MM.1S (cell line): ENCODE data around the gene SPOP.

ENCODE experiments used
- DNase-seq: peaks from one replicate; pipeline ENCODE4 v3.0.0-alpha.2; 2015
- H2AFZ ChIP-seq: fragments of 300-600 bp; sonication (generic); 2 replicates; pipeline ENCODE4 v1.6.0; 2016; ENCODE audit warnings: antibody characterized with exemption, low read length
- H3F3A ChIP-seq: fragments of 300-600 bp; sonication (generic); 2 replicates; pipeline ENCODE4 v1.6.1; 2016; ENCODE audit warnings: mild to moderate bottlenecking, antibody characterized with exemption, low read length, moderate library complexity, mixed read lengths; ENCODE audit not compliant: insufficient read depth
- H3K27ac ChIP-seq: fragments of 300-600 bp; sonication (generic); 2 replicates; pipeline ENCODE4 v1.5.1; 2016; ENCODE audit warnings: mild to moderate bottlenecking, low read length
- H3K27me3 ChIP-seq: fragments of 300-600 bp; sonication (generic); replicated peaks from 2 replicates; pipeline ENCODE4 v1.6.0; 2016; ENCODE audit warnings: low read length; ENCODE audit not compliant: insufficient read depth
- H3K36me3 ChIP-seq: fragments of 300-600 bp; sonication (generic); replicated peaks from 2 replicates; pipeline ENCODE4 v1.6.1; 2016; ENCODE audit warnings: mild to moderate bottlenecking, low read length, mixed read lengths; ENCODE audit not compliant: insufficient read depth
- H3K4me1 ChIP-seq: fragments of 300-600 bp; sonication (generic); 2 replicates; pipeline ENCODE4 v1.6.1; 2016; ENCODE audit warnings: low read length, mixed read lengths
- H3K4me2 ChIP-seq: fragments of 300-600 bp; sonication (generic); 2 replicates; pipeline ENCODE4 v1.6.0; 2016; ENCODE audit warnings: low read depth, low read length
- H3K4me3 ChIP-seq: fragments of 300-600 bp; sonication (generic); 2 replicates; pipeline ENCODE4 v1.5.1; 2016; ENCODE audit warnings: low read length, mixed read lengths
- H3K79me2 ChIP-seq: fragments of 300-600 bp; sonication (generic); 2 replicates; pipeline ENCODE4 v1.6.1; 2016; ENCODE audit warnings: mixed run types, low read length, mixed read lengths
- H3K9ac ChIP-seq: fragments of 300-600 bp; sonication (generic); 2 replicates; pipeline ENCODE4 v1.6.1; 2016; ENCODE audit warnings: low read length, mixed read lengths
- H3K9me2 ChIP-seq: fragments of 300-600 bp; sonication (generic); replicated peaks from 2 replicates; pipeline ENCODE4 v1.6.1; 2016; ENCODE audit warnings: mild to moderate bottlenecking, low read length, mixed read lengths; ENCODE audit not compliant: insufficient read depth
- H3K9me3 ChIP-seq: fragments of 300-600 bp; sonication (generic); replicated peaks from 2 replicates; pipeline ENCODE4 v1.6.1; 2016; ENCODE audit warnings: mild to moderate bottlenecking, low read length, mixed read lengths; ENCODE audit not compliant: insufficient read depth
- H4K20me1 ChIP-seq: fragments of 300-600 bp; sonication (generic); 2 replicates; pipeline ENCODE4 v1.6.1; 2016; ENCODE audit warnings: mild to moderate bottlenecking, low read length, moderate library complexity, mixed read lengths; ENCODE audit not compliant: insufficient read depth
- EZH2 ChIP-seq: fragments of 300-600 bp; sonication (generic); optimal IDR thresholded peaks from 2 replicates; pipeline ENCODE3; 2017; ENCODE audit warnings: low read depth, mild to moderate bottlenecking, antibody characterized with exemption, low read length, mixed read lengths
- EZH2phosphoT487 ChIP-seq: fragments of 300-600 bp; sonication (generic); IDR thresholded peaks from 2 replicates; pipeline ENCODE4 v1.6.1; 2018; ENCODE audit warnings: antibody characterized with exemption, low read length
- TF ChIP-seq, protein P1 (sequence below): fragments of 300-600 bp; sonication (generic); IDR thresholded peaks from 2 replicates; pipeline ENCODE4 v1.5.1; 2016; ENCODE audit warnings: antibody characterized with exemption, low read length, mixed read lengths

Gene SPOP

DNA sequence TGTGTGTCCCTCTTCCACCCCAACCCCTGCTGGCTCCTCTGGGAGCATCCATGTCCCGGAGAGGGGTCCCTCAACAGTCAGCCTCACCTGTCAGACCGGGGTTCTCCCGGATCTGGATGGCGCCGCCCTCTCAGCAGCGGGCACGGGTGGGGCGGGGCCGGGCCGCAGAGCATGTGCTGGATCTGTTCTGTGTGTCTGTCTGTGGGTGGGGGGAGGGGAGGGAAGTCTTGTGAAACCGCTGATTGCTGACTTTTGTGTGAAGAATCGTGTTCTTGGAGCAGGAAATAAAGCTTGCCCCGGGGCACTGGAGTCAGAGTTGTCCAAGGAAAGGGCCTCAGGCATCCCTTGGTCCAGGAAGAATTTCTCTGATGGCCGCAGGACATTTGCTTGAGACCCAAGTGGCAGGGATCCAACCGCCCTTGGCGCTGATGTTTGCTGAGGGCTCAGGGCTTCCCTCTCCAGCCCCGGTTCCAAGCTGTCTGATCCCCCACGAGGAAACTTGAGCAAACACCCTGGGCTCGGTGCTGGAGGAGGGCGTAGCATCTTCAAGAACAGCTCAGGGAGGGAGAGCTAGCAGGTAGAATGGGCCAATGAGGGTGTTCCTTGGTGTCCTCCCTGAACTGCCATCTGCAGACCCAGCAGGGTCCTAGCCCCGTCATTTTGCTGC is 97.7 kb downstream of the SPOP start:
- Histone ChIP-seq H3K9me2 (no peaks in the 10 kb centered on the region), H3F3A (no peaks in the 10 kb centered on the region; the same call in 1 of the 2 replicates), H3K9me3 (no peaks in the 10 kb centered on the region), H3K36me3 (no peaks in the 10 kb centered on the region), H3K27me3 (peaks cover 25% of the 10 kb centered on the region), H3K4me2 (no peak overlapping the region), H2AFZ (no peak overlapping the region), H3K27ac (no peak overlapping the region), H3K4me3 (no peak overlapping the region), H4K20me1 (no peaks in the 10 kb centered on the region), H3K9ac (no peak overlapping the region), H3K4me1 (no peaks in the 10 kb centered on the region), H3K79me2 (no peaks in the 10 kb centered on the region)
- no peak for DNase-seq
- no peak for TF ChIP-seq EZH2phosphoT487
- TF ChIP-seq, protein P1, sequence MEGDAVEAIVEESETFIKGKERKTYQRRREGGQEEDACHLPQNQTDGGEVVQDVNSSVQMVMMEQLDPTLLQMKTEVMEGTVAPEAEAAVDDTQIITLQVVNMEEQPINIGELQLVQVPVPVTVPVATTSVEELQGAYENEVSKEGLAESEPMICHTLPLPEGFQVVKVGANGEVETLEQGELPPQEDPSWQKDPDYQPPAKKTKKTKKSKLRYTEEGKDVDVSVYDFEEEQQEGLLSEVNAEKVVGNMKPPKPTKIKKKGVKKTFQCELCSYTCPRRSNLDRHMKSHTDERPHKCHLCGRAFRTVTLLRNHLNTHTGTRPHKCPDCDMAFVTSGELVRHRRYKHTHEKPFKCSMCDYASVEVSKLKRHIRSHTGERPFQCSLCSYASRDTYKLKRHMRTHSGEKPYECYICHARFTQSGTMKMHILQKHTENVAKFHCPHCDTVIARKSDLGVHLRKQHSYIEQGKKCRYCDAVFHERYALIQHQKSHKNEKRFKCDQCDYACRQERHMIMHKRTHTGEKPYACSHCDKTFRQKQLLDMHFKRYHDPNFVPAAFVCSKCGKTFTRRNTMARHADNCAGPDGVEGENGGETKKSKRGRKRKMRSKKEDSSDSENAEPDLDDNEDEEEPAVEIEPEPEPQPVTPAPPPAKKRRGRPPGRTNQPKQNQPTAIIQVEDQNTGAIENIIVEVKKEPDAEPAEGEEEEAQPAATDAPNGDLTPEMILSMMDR = no peak
- TF ChIP-seq EZH2 = no peak

DNA sequence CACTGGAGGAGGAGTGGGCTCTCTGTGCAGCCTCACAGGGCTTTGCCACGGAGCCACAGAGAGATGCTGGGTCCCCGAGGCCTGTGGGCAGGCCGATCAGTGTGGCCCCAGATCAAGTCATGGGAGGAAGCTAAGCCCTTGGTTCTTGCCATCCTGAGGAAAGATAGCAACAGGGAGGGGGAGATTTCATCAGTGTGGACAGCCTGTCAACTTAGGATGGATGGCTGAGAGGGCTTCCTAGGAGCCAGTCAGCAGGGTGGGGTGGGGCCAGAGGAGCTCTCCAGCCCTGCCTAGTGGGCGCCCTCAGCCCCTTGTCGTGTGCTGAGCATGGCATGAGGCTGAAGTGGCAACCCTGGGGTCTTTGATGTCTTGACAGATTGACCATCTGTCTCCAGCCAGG is 98.4 kb downstream of the SPOP start:
- no peaks in the 10 kb centered on the region for H3K9me3 ChIP-seq
- no peak overlapping the region for H3K27ac ChIP-seq
- no peak overlapping the region for H3K4me3 ChIP-seq
- H3K4me1 ChIP-seq = no peaks in the 10 kb centered on the region
- TF ChIP-seq EZH2phosphoT487 = no peak
- TF ChIP-seq EZH2 = no peak
- TF ChIP-seq, protein P1 = no peak
- H3F3A ChIP-seq = no peaks in the 10 kb centered on the region; the same call in 1 of the 2 replicates
- H3K36me3 ChIP-seq = no peaks in the 10 kb centered on the region
- H3K9me2 ChIP-seq = no peaks in the 10 kb centered on the region
- peaks cover 31% of the 10 kb centered on the region for H3K27me3 ChIP-seq
- DNase-seq = no peak
- no peaks in the 10 kb centered on the region for H3K79me2 ChIP-seq
- no peak overlapping the region for H3K9ac ChIP-seq
- H4K20me1 ChIP-seq = no peaks in the 10 kb centered on the region
- H2AFZ ChIP-seq = no peak overlapping the region
- no peak overlapping the region for H3K4me2 ChIP-seq

DNA sequence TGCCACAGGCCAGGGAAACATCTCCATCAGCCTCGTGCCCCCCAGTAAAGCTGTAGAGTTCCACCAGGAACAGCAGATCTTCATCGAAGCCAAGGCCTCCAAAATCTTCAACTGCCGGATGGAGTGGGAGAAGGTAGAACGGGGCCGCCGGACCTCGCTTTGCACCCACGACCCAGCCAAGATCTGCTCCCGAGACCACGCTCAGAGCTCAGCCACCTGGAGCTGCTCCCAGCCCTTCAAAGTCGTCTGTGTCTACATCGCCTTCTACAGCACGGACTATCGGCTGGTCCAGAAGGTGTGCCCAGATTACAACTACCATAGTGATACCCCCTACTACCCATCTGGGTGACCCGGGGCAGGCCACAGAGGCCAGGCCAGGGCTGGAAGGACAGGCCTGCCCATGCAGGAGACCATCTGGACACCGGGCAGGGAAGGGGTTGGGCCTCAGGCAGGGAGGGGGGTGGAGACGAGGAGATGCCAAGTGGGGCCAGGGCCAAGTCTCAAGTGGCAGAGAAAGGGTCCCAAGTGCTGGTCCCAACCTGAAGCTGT is 98.9 kb downstream of the SPOP start:
- no peak overlapping the region for H3K9ac ChIP-seq

More for the DNA sequence above, 98.9 kb downstream of the SPOP start:
- Histone ChIP-seq H3K27me3 (peaks cover 36% of the 10 kb centered on the region), H3K9me2 (no peaks in the 10 kb centered on the region), H2AFZ (no peak overlapping the region), H3K27ac (no peak overlapping the region), H4K20me1 (no peaks in the 10 kb centered on the region), H3K4me3 (no peak overlapping the region), H3K4me1 (no peaks in the 10 kb centered on the region), H3K4me2 (no peak overlapping the region), H3F3A (no peaks in the 10 kb centered on the region; the same call in 1 of the 2 replicates), H3K36me3 (no peaks in the 10 kb centered on the region), H3K9me3 (no peaks in the 10 kb centered on the region), H3K79me2 (no peaks in the 10 kb centered on the region)
- no peak for DNase-seq
- TF ChIP-seq EZH2phosphoT487 (no peak), EZH2 (no peak)
- TF ChIP-seq, protein P1 = no peak
